HG02763 (cell line): Measurements from ENCODE around the gene DERL2.

Source experiments
- ATAC-seq: cut with Tn5 transposase; IDR thresholded peaks from one replicate; pipeline ENCODE4 v1.9.1; 2021; ENCODE audit warnings: mild to moderate bottlenecking, moderate library complexity; ENCODE audit not compliant: unreplicated experiment

Gene DERL2

GRCh38 chr17:5485270-5486205 lies at the start of gene DERL2:
Gene DERL2 (minus strand): TSS chr17:5486178. CDS start chr17:5486161, 17 bp downstream.
- ATAC-seq, result peak; percentile 19

- no peak for ATAC-seq
Measured at GRCh38 chr17:5535436-5535835, 49.5 kb upstream of the DERL2 start.

- ATAC-seq, result no peak
Measured at GRCh38 chr17:5533486-5534315, 47.7 kb upstream of the DERL2 start.

- no peak for ATAC-seq
Measured at GRCh38 chr17:5532581-5532980, 46.6 kb upstream of the DERL2 start.

- no peak for ATAC-seq
Measured at GRCh38 chr17:5531085-5531418, 45.1 kb upstream of the DERL2 start.

GRCh38 chr17:5530265-5531084 lies 44.5 kb upstream of the DERL2 start:
- ATAC-seq, result no peak

GRCh38 chr17:5527601-5528250 lies 41.7 kb upstream of the DERL2 start:
- ATAC-seq, result no peak

GRCh38 chr17:5526821-5527598 lies 41.0 kb upstream of the DERL2 start:
- no peak for ATAC-seq

GRCh38 chr17:5523249-5523648 lies 37.3 kb upstream of the DERL2 start:
- no peak for ATAC-seq

- ATAC-seq, result no peak
Measured at GRCh38 chr17:5522476-5522875, 36.5 kb upstream of the DERL2 start.

- no peak for ATAC-seq
Measured at GRCh38 chr17:5516060-5516792, 30.2 kb upstream of the DERL2 start.

GRCh38 chr17:5514976-5515375 lies 29.0 kb upstream of the DERL2 start:
- ATAC-seq, result no peak

GRCh38 chr17:5513628-5514027 lies 27.6 kb upstream of the DERL2 start:
- ATAC-seq, result no peak

GRCh38 chr17:5511401-5512225 lies 25.6 kb upstream of the DERL2 start:
- ATAC-seq, result no peak

GRCh38 chr17:5510771-5511170 lies 24.8 kb upstream of the DERL2 start:
- ATAC-seq, result no peak

- ATAC-seq, result no peak
Measured at GRCh38 chr17:5509482-5509881, 23.5 kb upstream of the DERL2 start.

- ATAC-seq, result no peak
Measured at GRCh38 chr17:5508810-5509209, 22.8 kb upstream of the DERL2 start.

- ATAC-seq, result no peak
Measured at GRCh38 chr17:5506307-5506706, 20.3 kb upstream of the DERL2 start.
